GM18526 (cell line): ENCODE data around the gene MEGF10.

ENCODE experiments used
- POLR2A ChIP-seq: IDR thresholded peaks from 3 replicates; pipeline ENCODE4 v1.6.1; 2011; ENCODE audit not compliant: insufficient read length; ENCODE audit errors: extremely low read depth

Gene MEGF10

GRCh38 chr5:127316011-127316410 lies 25.4 kb downstream of the MEGF10 start:
- no peak for TF ChIP-seq POLR2A

- TF ChIP-seq POLR2A: no peak
Observed at GRCh38 chr5:127320032-127320965, 29.7 kb downstream of the MEGF10 start.

- no peak for TF ChIP-seq POLR2A
Observed at GRCh38 chr5:127321465-127321864, 30.9 kb downstream of the MEGF10 start.

- no peak for TF ChIP-seq POLR2A
Observed at GRCh38 chr5:127322403-127322802, 31.8 kb downstream of the MEGF10 start.

- TF ChIP-seq POLR2A: no peak
Observed at GRCh38 chr5:127324756-127325155, 34.2 kb downstream of the MEGF10 start.

GRCh38 chr5:127326431-127326830 lies 35.8 kb downstream of the MEGF10 start:
- TF ChIP-seq POLR2A: no peak

- no peak for TF ChIP-seq POLR2A
Observed at GRCh38 chr5:127326976-127327755, 36.6 kb downstream of the MEGF10 start.

GRCh38 chr5:127330116-127330515 lies 39.5 kb downstream of the MEGF10 start:
- no peak for TF ChIP-seq POLR2A

- no peak for TF ChIP-seq POLR2A
Observed at GRCh38 chr5:127331890-127332649, 41.5 kb downstream of the MEGF10 start.

- no peak for TF ChIP-seq POLR2A
Observed at GRCh38 chr5:127333483-127333882, 42.9 kb downstream of the MEGF10 start.

- no peak for TF ChIP-seq POLR2A
Observed at GRCh38 chr5:127335381-127335780, 44.8 kb downstream of the MEGF10 start.

GRCh38 chr5:127337876-127338275 lies 47.3 kb downstream of the MEGF10 start:
- TF ChIP-seq POLR2A: no peak

- no peak for TF ChIP-seq POLR2A
Observed at GRCh38 chr5:127338501-127338900, 47.9 kb downstream of the MEGF10 start.

- no peak for TF ChIP-seq POLR2A
Observed at GRCh38 chr5:127340606-127341005, 50.0 kb downstream of the MEGF10 start.

GRCh38 chr5:127342364-127342763 lies 51.8 kb downstream of the MEGF10 start:
- TF ChIP-seq POLR2A: no peak

- no peak for TF ChIP-seq POLR2A
Observed at GRCh38 chr5:127343313-127343712, 52.7 kb downstream of the MEGF10 start.

- no peak for TF ChIP-seq POLR2A
Observed at GRCh38 chr5:127343866-127344265, 53.3 kb downstream of the MEGF10 start.
